T-helper 17 cell (primary cell): ENCODE results near the gene HRH4. TPM values are rescaled to one million over a fixed set of nuclear protein-coding genes. Genes with fewer than 3 reads are reported as not detected.

Source experiments
- ATAC-seq: fragments of 150-1000 bp; cut with Tn5 transposase; 2 replicates; pipeline ENCODE4 v1.10.0; 2021; ENCODE audit warnings: mild to moderate bottlenecking, moderate library complexity
- DNase-seq, 3 donors: peaks; one replicate each; pipeline versions ENCODE4 v3.0.0 to v3.0.0-alpha.2; 2020 to 2021
- H3K9me3 ChIP-seq: one replicate; pipeline ENCODE4 v1.7.0; 2013; ENCODE audit warnings: low read length, mild to moderate bottlenecking; ENCODE audit not compliant: control insufficient read depth, poor library complexity, severe bottlenecking
- H3K27ac Mint-ChIP-seq: one replicate; pipeline ENCODE4 v1.8.0; 2022; ENCODE audit warnings: mild to moderate bottlenecking, moderate library complexity, mixed read lengths
- H3K27me3 Mint-ChIP-seq: one replicate; pipeline ENCODE4 v1.8.0; 2022; ENCODE audit warnings: mixed read lengths
- H3K36me3 Mint-ChIP-seq: one replicate; pipeline ENCODE4 v1.8.0; 2022; ENCODE audit warnings: low read depth, mixed read lengths
- H3K4me1 Mint-ChIP-seq: one replicate; pipeline ENCODE4 v1.8.0; 2022; ENCODE audit warnings: mild to moderate bottlenecking, mixed read lengths
- H3K4me3 Mint-ChIP-seq: one replicate; pipeline ENCODE4 v1.8.0; 2022; ENCODE audit warnings: mild to moderate bottlenecking, moderate library complexity, mixed read lengths
- total RNA-seq, 4 donors: library from RNA in 2 of 4; stranded (reverse) in 2 of 4; gene quantifications; one replicate each; pipeline ENCODE4 v1.2.3 and lab custom pipeline; 2022 to 2026

Gene HRH4
- total RNA-seq, 2 donors from 2014 or later, result 3.2 to 8.5 TPM

DNA sequence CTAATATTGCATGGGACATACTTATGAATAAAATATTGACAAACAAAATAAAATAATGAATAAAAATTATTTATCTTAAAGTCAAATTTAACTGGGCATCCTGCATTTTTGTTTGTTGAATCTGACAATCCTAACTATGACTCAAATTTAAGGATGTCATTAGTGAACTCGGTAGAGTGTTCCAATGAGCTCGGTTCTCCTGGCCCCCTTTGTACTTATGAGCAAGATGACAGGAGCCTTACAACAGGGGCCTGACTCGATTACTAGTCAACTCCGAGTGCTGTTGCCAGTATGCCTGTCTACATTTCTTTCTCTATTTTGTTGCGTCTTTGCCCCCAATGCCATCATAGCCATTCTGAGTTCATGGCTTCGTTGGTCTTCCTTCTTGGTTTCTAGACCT is 40.3 kb downstream of the HRH4 start:
- H3K27me3 Mint-ChIP-seq, result peaks cover 36% of the 10 kb centered on the region
- peaks cover 2% of the 10 kb centered on the region for H3K4me1 Mint-ChIP-seq
- H3K27ac Mint-ChIP-seq, result no peak overlapping the region
- H3K9me3 ChIP-seq, result no peaks in the 10 kb centered on the region
- ATAC-seq (no peak), DNase-seq (no peak)
- no peak overlapping the region for H3K4me3 Mint-ChIP-seq
- peaks cover 4% of the 10 kb centered on the region for H3K36me3 Mint-ChIP-seq

- Mint-ChIP-seq H3K27ac (no peak overlapping the region), H3K36me3 (peaks cover 7% of the 10 kb centered on the region), H3K4me3 (no peak overlapping the region), H3K4me1 (no peaks in the 10 kb centered on the region), H3K27me3 (peaks cover 34% of the 10 kb centered on the region)
- DNase-seq (no peak), ATAC-seq (no peak)
- no peaks in the 10 kb centered on the region for H3K9me3 ChIP-seq
These were observed 42.5 kb downstream of the HRH4 start for GRCh38 chr18:24502667-24503523.

- H3K4me3 Mint-ChIP-seq, result no peak overlapping the region
These were observed 44.0 kb downstream of the HRH4 start for GRCh38 chr18:24504401-24504800.

GRCh38 chr18:24506175-24506574 is 45.7 kb downstream of the HRH4 start:
- peaks cover 4% of the 10 kb centered on the region for H3K36me3 Mint-ChIP-seq
- H3K9me3 ChIP-seq, result no peaks in the 10 kb centered on the region
- no peaks in the 10 kb centered on the region for H3K4me1 Mint-ChIP-seq
- H3K27me3 Mint-ChIP-seq, result peaks cover 20% of the 10 kb centered on the region
- no peak overlapping the region for H3K27ac Mint-ChIP-seq
- DNase-seq (no peak), ATAC-seq (no peak)
- no peak overlapping the region for H3K4me3 Mint-ChIP-seq

More at GRCh38 chr18:24504401-24504800, 44.0 kb downstream of the HRH4 start:
- H3K9me3 ChIP-seq, result no peaks in the 10 kb centered on the region
- H3K36me3 Mint-ChIP-seq, result peaks cover 7% of the 10 kb centered on the region
- peaks cover 24% of the 10 kb centered on the region for H3K27me3 Mint-ChIP-seq
- no peaks in the 10 kb centered on the region for H3K4me1 Mint-ChIP-seq
- no peak overlapping the region for H3K27ac Mint-ChIP-seq
- ATAC-seq (no peak), DNase-seq (no peak)

DNA sequence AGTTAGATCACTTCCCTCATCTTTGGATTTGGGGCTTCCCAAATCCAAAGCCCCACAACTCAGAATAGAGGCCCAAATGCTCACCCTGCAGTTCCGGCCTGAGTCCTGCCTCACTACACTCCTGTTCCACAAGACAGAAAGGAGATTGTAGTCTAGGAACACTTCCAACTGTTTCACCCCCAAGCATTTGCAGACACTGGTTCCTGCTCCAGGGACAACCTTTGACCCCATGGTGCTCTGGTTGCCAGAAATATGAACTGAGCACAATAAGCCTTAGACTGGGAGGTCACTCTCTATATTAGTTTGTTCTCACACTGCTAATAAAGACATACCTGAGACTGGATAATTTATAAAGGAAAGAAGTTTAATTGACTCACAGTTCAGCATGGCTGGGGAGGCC is 49.0 kb downstream of the HRH4 start:
- H3K9me3 ChIP-seq, result no peaks in the 10 kb centered on the region
- H3K27ac Mint-ChIP-seq, result no peak overlapping the region
- no peaks in the 10 kb centered on the region for H3K4me1 Mint-ChIP-seq
- H3K36me3 Mint-ChIP-seq, result peaks cover 3% of the 10 kb centered on the region
- H3K4me3 Mint-ChIP-seq, result no peak overlapping the region
- no peak for ATAC-seq
- H3K27me3 Mint-ChIP-seq, result peaks cover 26% of the 10 kb centered on the region
- no peak for DNase-seq

DNA sequence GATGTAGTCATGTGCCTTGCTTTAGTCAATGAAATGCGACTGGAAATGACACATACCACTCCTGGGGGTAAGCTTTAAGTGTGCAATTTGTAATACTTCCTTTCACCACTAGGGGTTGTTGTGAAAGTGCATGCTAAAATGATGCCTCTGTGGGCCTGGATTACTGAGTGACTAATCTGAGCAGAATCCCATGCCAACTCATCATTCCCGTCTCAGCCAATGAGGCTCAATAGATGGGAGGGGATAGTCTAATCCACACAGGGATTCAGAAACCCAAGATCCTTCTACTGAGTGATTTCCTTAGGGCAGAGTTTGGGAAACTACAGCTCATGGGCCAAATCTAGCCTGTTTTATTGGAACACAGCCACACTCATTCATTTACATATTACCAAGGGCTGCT is 54.0 kb downstream of the HRH4 start:
- DNase-seq, result no peak
- peak; percentile 46 for ATAC-seq
- Mint-ChIP-seq H3K4me3 (no peak overlapping the region), H3K27ac (peak overlapping the region; percentile 41), H3K27me3 (peaks cover 26% of the 10 kb centered on the region), H3K4me1 (no peaks in the 10 kb centered on the region), H3K36me3 (no peaks in the 10 kb centered on the region)
- H3K9me3 ChIP-seq, result no peaks in the 10 kb centered on the region

DNA sequence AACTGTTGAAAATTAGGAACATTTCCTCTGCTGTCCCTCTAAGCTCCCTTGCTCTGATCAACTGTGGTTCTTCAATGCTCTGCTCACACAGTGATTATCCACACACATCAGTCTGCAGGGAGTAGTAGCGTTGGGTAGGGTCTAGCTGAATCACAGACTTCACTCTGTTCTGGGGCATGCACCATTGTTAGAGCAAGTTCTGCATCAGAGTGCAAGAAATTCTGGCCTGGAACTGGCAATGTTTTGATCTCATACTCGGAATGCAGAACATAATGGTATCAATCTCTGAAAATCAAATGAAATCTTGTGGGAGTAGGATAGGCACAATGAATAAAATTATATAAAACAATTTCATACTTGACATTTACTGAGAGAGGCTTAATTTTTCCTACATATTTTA is 55.3 kb downstream of the HRH4 start:
- H3K4me3 Mint-ChIP-seq, result no peak overlapping the region

DNA sequence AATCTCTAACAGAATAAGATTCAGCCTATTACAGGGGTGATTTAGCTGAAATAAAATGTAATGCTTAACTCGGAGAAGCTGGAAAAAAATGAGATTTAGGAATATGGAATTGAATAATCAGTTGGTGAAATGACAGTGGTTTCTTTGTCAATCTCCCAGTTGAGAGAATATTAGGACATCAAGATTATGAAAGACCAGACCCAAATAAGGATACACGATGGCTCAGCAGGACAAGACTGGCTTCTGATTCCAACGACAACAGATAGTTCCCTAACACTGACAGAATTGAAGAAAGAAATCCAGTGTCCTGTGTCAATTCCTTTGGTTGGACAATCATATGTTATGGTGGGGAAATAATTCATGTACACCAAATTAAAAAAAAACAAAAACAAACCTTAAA is 55.8 kb downstream of the HRH4 start:
- H3K36me3 Mint-ChIP-seq, result no peaks in the 10 kb centered on the region
- no peak for DNase-seq
- no peak overlapping the region for H3K27ac Mint-ChIP-seq
- H3K9me3 ChIP-seq, result no peaks in the 10 kb centered on the region
- H3K4me3 Mint-ChIP-seq, result no peak overlapping the region
- peaks cover 36% of the 10 kb centered on the region for H3K27me3 Mint-ChIP-seq
- ATAC-seq, result no peak
- no peaks in the 10 kb centered on the region for H3K4me1 Mint-ChIP-seq

More for the DNA sequence above, 55.3 kb downstream of the HRH4 start:
- no peak for ATAC-seq
- no peaks in the 10 kb centered on the region for H3K36me3 Mint-ChIP-seq
- no peaks in the 10 kb centered on the region for H3K9me3 ChIP-seq
- H3K27me3 Mint-ChIP-seq, result peaks cover 31% of the 10 kb centered on the region
- H3K4me1 Mint-ChIP-seq, result no peaks in the 10 kb centered on the region
- H3K27ac Mint-ChIP-seq, result no peak overlapping the region
- no peak for DNase-seq

DNA sequence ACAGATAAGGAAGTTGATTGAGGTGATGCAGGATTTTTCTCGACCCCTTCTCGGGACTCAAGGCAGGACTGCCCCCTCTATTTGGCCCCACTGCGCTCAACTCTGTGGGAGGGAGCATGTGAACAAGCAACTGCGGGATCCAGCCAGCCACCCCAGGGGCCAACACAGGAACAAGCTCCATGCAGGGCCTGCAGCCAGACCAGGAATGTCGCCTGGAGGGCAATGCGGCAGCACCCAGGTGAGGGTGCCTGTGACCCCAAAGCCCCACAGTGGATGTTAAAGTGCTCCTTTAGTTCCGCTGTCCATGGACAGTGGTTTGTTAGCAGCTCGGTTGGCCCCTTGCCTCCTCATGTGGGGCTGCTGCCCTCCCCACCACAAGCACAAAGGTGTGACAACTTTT is 57.1 kb downstream of the HRH4 start:
- H3K36me3 Mint-ChIP-seq, result no peaks in the 10 kb centered on the region
- H3K4me3 Mint-ChIP-seq, result no peak overlapping the region
- peaks cover 36% of the 10 kb centered on the region for H3K27me3 Mint-ChIP-seq
- H3K27ac Mint-ChIP-seq, result no peak overlapping the region
- DNase-seq (no peak), ATAC-seq (no peak)
- H3K9me3 ChIP-seq, result no peaks in the 10 kb centered on the region
- no peaks in the 10 kb centered on the region for H3K4me1 Mint-ChIP-seq

- no peak overlapping the region for H3K4me3 Mint-ChIP-seq
- no peaks in the 10 kb centered on the region for H3K4me1 Mint-ChIP-seq
- peaks cover 30% of the 10 kb centered on the region for H3K27me3 Mint-ChIP-seq
- H3K27ac Mint-ChIP-seq, result no peak overlapping the region
- ATAC-seq (no peak), DNase-seq (no peak)
- H3K36me3 Mint-ChIP-seq, result no peaks in the 10 kb centered on the region
- H3K9me3 ChIP-seq, result no peaks in the 10 kb centered on the region
These were observed 58.2 kb downstream of the HRH4 start for GRCh38 chr18:24518596-24518995.

Other genes starting within 250 kb of the HRH4 start
- 1 to 10 TPM; 6.8 to 7.1 TPM for gene OSBPL1A, start 62.8 kb upstream of the HRH4 start, total RNA-seq
- 10 to 100 TPM; 15.2 to 16.4 TPM for gene IMPACT, start 34.0 kb upstream of the HRH4 start, total RNA-seq